HCT116 (cell line): ENCODE measurements around the gene PPP1R1A. TPM values are rescaled to one million over a fixed set of nuclear protein-coding genes. Genes with fewer than 3 reads are reported as not detected.

Experiments
- ATAC-seq: fragments of 200-7000 bp; cut with Tn5 transposase; 2 replicates; pipeline ENCODE4 v1.9.1; 2020; ENCODE audit warnings: mild to moderate bottlenecking, moderate library complexity
- BruUV-seq: library from RNA; stranded (reverse); fragments of 400-500 nt; replicated peaks from 2 replicates; lab custom pipeline; 2021; lab: Mats Ljungman, UMichigan
- CTCF ChIA-PET: fragments of 300-600 bp; sonication (Branson Sonifier 250); formaldehyde crosslinking; loops from one replicate; lab custom pipeline; 2021; ENCODE audit warnings: antibody characterized with exemption; lab: Charles Lee
- POLR2A ChIA-PET: fragments of 300-600, 350-600 bp; sonication (Branson Sonifier 250); formaldehyde crosslinking; loops from one replicate; lab custom pipeline; 2021; ENCODE audit warnings: antibody characterized with exemption; lab: Charles Lee
- RAD21 ChIA-PET, 2 experiments: fragments of 300-600 bp; sonication (Branson Sonifier 250); formaldehyde crosslinking; loops; one replicate each; lab custom pipeline; 2023; ENCODE audit warnings: low total read pairs in 2 of 2; ENCODE audit not compliant: uncharacterized antibody in 2 of 2, unreplicated experiment in 2 of 2, low non-redundant PET in 1 of 2; lab: Charles Lee
- DNase-seq: peaks from one replicate; pipeline ENCODE4 v3.0.0-alpha.2; 2010; ENCODE audit warnings: low read depth, low spot score
- H2AFZ ChIP-seq: fragments of 200-600 bp; shearing (Covaris generic), sonication (generic); 2 replicates; pipeline ENCODE4 v1.6.1; 2017; ENCODE audit warnings: low read depth, mixed run types, mixed read lengths, antibody characterized with exemption, low read length; ENCODE audit not compliant: poor library complexity, severe bottlenecking
- H3K27ac ChIP-seq: 2 replicates; pipeline ENCODE4 v1.5.1; 2012; ENCODE audit warnings: low read depth, low read length
- H3K27me3 ChIP-seq: fragments of 200-600 bp; sonication (generic); 2 replicates; pipeline ENCODE4 v1.6.1; 2016; ENCODE audit warnings: mixed run types, low read length, mixed read lengths; ENCODE audit not compliant: insufficient read depth
- H3K36me3 ChIP-seq, 2 experiments: fragments of 200-500 bp in 1 of 2; fragments of 200-600 bp in 1 of 2; sonication (Bioruptor generic) in 1 of 2; sonication (generic) in 1 of 2; 2 replicates each; pipeline versions ENCODE4 v1.5.1 to v1.6.1; 2014 to 2016; ENCODE audit warnings: low read length in 2 of 2, inconsistent platforms in 1 of 2, mixed read lengths in 1 of 2, mixed run types in 1 of 2; ENCODE audit not compliant: insufficient read depth in 2 of 2, control insufficient read depth in 1 of 2
- H3K4me1 ChIP-seq, 2 experiments: fragments of 200-600 bp in 1 of 2; sonication (generic) in 1 of 2; 2 replicates each; pipeline versions ENCODE4 v1.5.1 to v1.6.1; 2012 to 2017; ENCODE audit warnings: low read length in 2 of 2, inconsistent platforms in 1 of 2, mild to moderate bottlenecking in 1 of 2, mixed read lengths in 1 of 2, mixed run types in 1 of 2, moderate library complexity in 1 of 2; ENCODE audit not compliant: insufficient read depth in 2 of 2, control insufficient read depth in 1 of 2
- H3K4me2 ChIP-seq: fragments of 200-600 bp; sonication (generic); 2 replicates; pipeline ENCODE4 v1.6.1; 2017; ENCODE audit warnings: mixed run types, low read length, mixed read lengths
- H3K4me3 ChIP-seq, 2 experiments: fragments of 200-600 bp in 1 of 2; sonication (generic) in 1 of 2; replicated peaks in 1 of 2; 2 replicates each; pipeline ENCODE4 v1.5.1; 2011 to 2016; ENCODE audit warnings: low read length in 2 of 2, control low read depth in 1 of 2, low read depth in 1 of 2, mild to moderate bottlenecking in 1 of 2, mixed read lengths in 1 of 2, mixed run types in 1 of 2
- H3K79me2 ChIP-seq: fragments of 200-600 bp; sonication (generic); 2 replicates; pipeline ENCODE4 v1.6.1; 2017; ENCODE audit warnings: mild to moderate bottlenecking, mixed run types, low read length, moderate library complexity, mixed read lengths; ENCODE audit not compliant: insufficient read depth
- H3K9ac ChIP-seq: fragments of 200-600 bp; sonication (generic); 2 replicates; pipeline ENCODE4 v1.6.1; 2016; ENCODE audit warnings: low read length, mixed read lengths
- H3K9me2 ChIP-seq: fragments of 200-600 bp; sonication (generic), shearing (Covaris generic); 2 replicates; pipeline ENCODE4 v1.6.1; 2017; ENCODE audit warnings: mixed run types, mild to moderate bottlenecking, moderate library complexity; ENCODE audit not compliant: insufficient read depth
- H3K9me3 ChIP-seq, 2 experiments: fragments of 200-500 bp in 1 of 2; fragments of 200-600 bp in 1 of 2; sonication (Bioruptor generic) in 1 of 2; sonication (generic) in 1 of 2; 2 replicates each; pipeline ENCODE4 v1.6.1; 2014 to 2017; ENCODE audit warnings: low read length in 2 of 2, mixed read lengths in 2 of 2, inconsistent platforms in 1 of 2, low read depth in 1 of 2, mild to moderate bottlenecking in 1 of 2, mixed run types in 1 of 2, moderate library complexity in 1 of 2; ENCODE audit not compliant: control insufficient read depth in 1 of 2, insufficient read depth in 1 of 2
- H4K20me1 ChIP-seq: fragments of 200-600 bp; sonication (generic), shearing (Covaris generic); 2 replicates; pipeline ENCODE4 v1.6.1; 2017; ENCODE audit warnings: mixed run types, mild to moderate bottlenecking, moderate library complexity; ENCODE audit not compliant: insufficient read depth
- CBX3 ChIP-seq: IDR thresholded peaks from 2 replicates; pipeline ENCODE4 v1.6.1; 2012; ENCODE audit warnings: low read depth
- CEBPB ChIP-seq: IDR thresholded peaks from 2 replicates; pipeline ENCODE4 v1.6.1; 2012; ENCODE audit warnings: low read depth
- CTCF ChIP-seq, 3 experiments: fragments of 200-600 bp in 1 of 3; sonication (generic) in 1 of 3; IDR thresholded peaks in 2 of 3; conservative IDR thresholded peaks in 1 of 3; 2 replicates each; pipeline ENCODE4 v1.5.1; 2012 to 2017; ENCODE audit warnings: low read depth in 2 of 3, low read length in 2 of 3, antibody characterized with exemption in 1 of 3, borderline replicate concordance in 1 of 3, control low read depth in 1 of 3, mild to moderate bottlenecking in 1 of 3, mixed read lengths in 1 of 3, mixed run types in 1 of 3, moderate library complexity in 1 of 3; ENCODE audit not compliant: insufficient read depth in 1 of 3
- EGR1 ChIP-seq: IDR thresholded peaks from 2 replicates; pipeline ENCODE4 v1.6.1; 2012; ENCODE audit warnings: low read depth
- ELF1 ChIP-seq: IDR thresholded peaks from 2 replicates; pipeline ENCODE4 v1.6.1; 2012; ENCODE audit warnings: low read depth, borderline replicate concordance
- EZH2 ChIP-seq: fragments of 200-600 bp; sonication (generic); IDR thresholded peaks from 2 replicates; pipeline ENCODE4 v1.6.1; 2017; ENCODE audit warnings: antibody characterized with exemption, mixed run types
- EZH2phosphoT487 ChIP-seq: fragments of 200-600 bp; IDR thresholded peaks from 2 replicates; pipeline ENCODE4 v1.6.1; 2018; ENCODE audit warnings: antibody characterized with exemption, borderline replicate concordance
- FOSL1 ChIP-seq: IDR thresholded peaks from 2 replicates; pipeline ENCODE4 v1.6.1; 2012; ENCODE audit warnings: low read depth
- MAX ChIP-seq: IDR thresholded peaks from 2 replicates; pipeline ENCODE4 v1.6.1; 2012
- RAD21 ChIP-seq: IDR thresholded peaks from 2 replicates; pipeline ENCODE4 v1.6.1; 2012; ENCODE audit warnings: low read depth, mild to moderate bottlenecking
- REST ChIP-seq: IDR thresholded peaks from 2 replicates; pipeline ENCODE4 v1.6.1; 2012; ENCODE audit warnings: low read depth
- SIN3A ChIP-seq: IDR thresholded peaks from 2 replicates; pipeline ENCODE4 v1.6.1; 2012; ENCODE audit warnings: low read depth
- SP1 ChIP-seq: IDR thresholded peaks from 2 replicates; pipeline ENCODE4 v1.6.1; 2012; ENCODE audit warnings: low read depth
- SRF ChIP-seq: IDR thresholded peaks from 2 replicates; pipeline ENCODE4 v1.6.1; 2012; ENCODE audit warnings: low read depth
- YY1 ChIP-seq: IDR thresholded peaks from 2 replicates; pipeline ENCODE4 v1.6.1; 2011; ENCODE audit warnings: low read length, low read depth, moderate library complexity, mild to moderate bottlenecking; ENCODE audit not compliant: insufficient replicate concordance; ENCODE audit errors: extremely low read depth
- ZBTB33 ChIP-seq: IDR thresholded peaks from 2 replicates; pipeline ENCODE4 v1.6.1; 2011; ENCODE audit warnings: mild to moderate bottlenecking, low read length, moderate library complexity; ENCODE audit not compliant: insufficient replicate concordance; ENCODE audit errors: extremely low read depth
- ZFX ChIP-seq: fragments of 450-650 bp; IDR thresholded peaks from 2 replicates; pipeline ENCODE4 v1.6.1; 2017
- ZNF274 ChIP-seq: fragments of 200-500 bp; sonication (Bioruptor generic); IDR thresholded peaks from 2 replicates; pipeline ENCODE4 v1.6.1; 2014; ENCODE audit warnings: mild to moderate bottlenecking, low read depth, low read length, inconsistent platforms
- intact Hi-C: fragments of 100-400 bp; cut with micrococcal nuclease; formaldehyde crosslinking; loops from 2 replicates; pipeline ENCODE4 v1.10.0; 2022
- total RNA-seq: library from RNA; stranded (reverse); gene quantifications from one replicate; pipeline ENCODE4 v1.2.1, GENCODE V29; 2021; ENCODE audit not compliant: unreplicated experiment

PPP1R1A gene
- total RNA-seq, 1 experiment from 2014 or later: 0.61 TPM

GRCh38 chr12:54541751-54542290, 46.6 kb downstream of the PPP1R1A start:
- no peaks in the 10 kb centered on the region for H3K79me2 ChIP-seq
- POLR2A ChIA-PET: no interaction called here
- DNase-seq (no peak), ATAC-seq (no peak)
- RAD21 ChIA-PET: no interaction called here
- H3K4me3 ChIP-seq: no peak overlapping the region
- BruUV-seq: no TSS peak
- no peaks in the 10 kb centered on the region for H3K4me1 ChIP-seq
- no peak overlapping the region for H3K9ac ChIP-seq
- CTCF ChIA-PET: interaction anchor here (1.5 kb wide), 1 partner anchor 15 kb away, joined by 5 read pairs; no protein-coding TSS in a partner anchor
- no peak overlapping the region for H2AFZ ChIP-seq
- H3K36me3 ChIP-seq: no peaks in the 10 kb centered on the region
- TF ChIP-seq SRF (no peak), EZH2phosphoT487 (no peak), ELF1 (no peak), ZBTB33 (no peak), MAX (no peak), ZNF274 (no peak), CEBPB (no peak), YY1 (no peak), FOSL1 (no peak), ZFX (no peak), RAD21 (no peak), SIN3A (no peak), REST (no peak), EZH2 (no peak), EGR1 (no peak), CTCF (IDR thresholded peaks at IDR 0.05 in 2 of 3, conservative IDR thresholded peaks at IDR 0.05 in 1 of 3; ENCODE audit: borderline replicate concordance in 1 of 3, insufficient read depth in 1 of 3, low read depth in 2 of 3, low read length in 2 of 3) (no peak), CBX3 (no peak), SP1 (no peak)
- no peak overlapping the region for H3K4me2 ChIP-seq
- no peak overlapping the region for H3K27ac ChIP-seq
- no peaks in the 10 kb centered on the region for H4K20me1 ChIP-seq
- H3K9me3 ChIP-seq: no peaks in the 10 kb centered on the region
- no peaks in the 10 kb centered on the region for H3K9me2 ChIP-seq
- intact Hi-C loops: no loop called here
- peaks cover 26% of the 10 kb centered on the region; the same call in 1 of the 2 replicates for H3K27me3 ChIP-seq
